ENCODE results near the gene HTN1. TPM values are rescaled to one million over a fixed set of nuclear protein-coding genes. Genes with fewer than 3 reads are reported as not detected.
"Not testable (repeated sequence)": the region's sequence is repeated elsewhere in the genome, so short reads cannot be mapped to it uniquely, and the experiment has no call there.

Gene HTN1
- polyA plus RNA-seq, 1 donor (not counting 4 experiments of a cell fraction or from before 2014, with no cell fraction given) = not detected

DNA sequence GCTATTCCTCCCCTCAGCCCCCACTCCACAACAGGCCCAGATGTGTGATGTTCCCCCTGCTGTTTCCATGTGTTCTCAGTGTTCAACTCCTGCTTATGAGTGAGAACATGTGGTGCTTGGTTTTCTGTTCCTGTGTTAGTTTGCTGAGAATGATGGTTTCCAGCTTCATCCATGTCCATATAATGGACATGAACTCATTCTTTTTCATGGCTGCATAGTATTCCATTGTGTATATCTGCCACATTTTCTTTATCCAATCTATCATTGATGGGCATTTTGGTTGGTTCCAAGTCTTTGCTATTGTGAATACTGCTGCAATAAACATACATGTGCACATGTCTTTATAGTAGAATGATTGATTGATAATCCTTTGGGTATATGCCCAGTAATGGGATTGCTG is 10.3 kb upstream of the HTN1 start:
- dilution Hi-C loops (cut with MboI; ENCODE audit: extremely low pct_ligation_motif_present, low sequenced_read_pairs); H3K79me2 ChIP-seq (ENCODE audit: control insufficient read depth, insufficient read depth, low read length); H3K9me3 ChIP-seq (ENCODE audit: control insufficient read depth, low read depth, low read length); DNase-seq (ENCODE audit: low read depth, low spot score); H3K9me1 ChIP-seq (ENCODE audit: control insufficient read depth, extremely low read depth, insufficient read depth, low read length); H3K27ac ChIP-seq (ENCODE audit: control insufficient read depth, insufficient read depth, low read length); H3K9ac ChIP-seq (ENCODE audit: control insufficient read depth, extremely low read depth, insufficient read depth, low read length); H4K20me1 ChIP-seq (ENCODE audit: control insufficient read depth, extremely low read depth, insufficient read depth, low read length); H3K27me3 ChIP-seq (ENCODE audit: control insufficient read depth, extremely low read depth, insufficient read depth, low read length); H2AFZ ChIP-seq (ENCODE audit: control insufficient read depth, low read length); H3K4me3 ChIP-seq (ENCODE audit: control insufficient read depth in 2 of 3, extremely low read depth in 1 of 3, insufficient read depth in 2 of 3, low read depth in 1 of 3, low read length in 3 of 3); H3K4me1 ChIP-seq (ENCODE audit: control insufficient read depth, extremely low read depth, insufficient read depth, low read length); H3K36me3 ChIP-seq (ENCODE audit: control insufficient read depth in 2 of 2, extremely low read depth in 1 of 2, insufficient read depth in 2 of 2, low read length in 2 of 2); H3K4me2 ChIP-seq (ENCODE audit: control insufficient read depth, extremely low read depth, insufficient read depth, low read depth, low read length); FAIRE-seq: not testable (repeated sequence)

GRCh38 chr4:70041652-70042286 is 8.5 kb upstream of the HTN1 start:
- DNase-seq (ENCODE audit: low read depth, low spot score) (no peak), FAIRE-seq (no peak)
- dilution Hi-C loops (cut with MboI; ENCODE audit: extremely low pct_ligation_motif_present, low sequenced_read_pairs) = no loop called here
- Histone ChIP-seq H3K9me3 (ENCODE audit: control insufficient read depth, low read depth, low read length) (no peaks in the 10 kb centered on the region), H3K27me3 (ENCODE audit: control insufficient read depth, extremely low read depth, insufficient read depth, low read length) (no peaks in the 10 kb centered on the region), H3K4me1 (ENCODE audit: control insufficient read depth, extremely low read depth, insufficient read depth, low read length) (no peaks in the 10 kb centered on the region), H3K4me2 (ENCODE audit: control insufficient read depth, extremely low read depth, insufficient read depth, low read depth, low read length) (no peak overlapping the region), H3K9me1 (ENCODE audit: control insufficient read depth, extremely low read depth, insufficient read depth, low read length) (no peaks in the 10 kb centered on the region), H3K79me2 (ENCODE audit: control insufficient read depth, insufficient read depth, low read length) (no peaks in the 10 kb centered on the region), H3K27ac (ENCODE audit: control insufficient read depth, insufficient read depth, low read length) (no peak overlapping the region), H2AFZ (ENCODE audit: control insufficient read depth, low read length) (no peak overlapping the region), H4K20me1 (ENCODE audit: control insufficient read depth, extremely low read depth, insufficient read depth, low read length) (no peaks in the 10 kb centered on the region), H3K4me3 (ENCODE audit: control insufficient read depth in 2 of 3, extremely low read depth in 1 of 3, insufficient read depth in 2 of 3, low read depth in 1 of 3, low read length in 3 of 3) (no peak overlapping the region), H3K36me3 (ENCODE audit: control insufficient read depth in 2 of 2, extremely low read depth in 1 of 2, insufficient read depth in 2 of 2, low read length in 2 of 2) (no peaks in the 10 kb centered on the region), H3K9ac (ENCODE audit: control insufficient read depth, extremely low read depth, insufficient read depth, low read length) (no peak overlapping the region)
- no peak for TF ChIP-seq EZH2 (IDR thresholded peaks at IDR 0.05; ENCODE audit: low read length)
- TF ChIP-seq CTCF (optimal IDR thresholded peaks at IDR 0.05 in 1 of 3, IDR thresholded peaks at IDR 0.05 in 1 of 3, conservative IDR thresholded peaks at IDR 0.05 in 1 of 3; ENCODE audit: extremely low read depth in 1 of 3, insufficient read depth in 2 of 3, low read length in 3 of 3) = no peak

DNA sequence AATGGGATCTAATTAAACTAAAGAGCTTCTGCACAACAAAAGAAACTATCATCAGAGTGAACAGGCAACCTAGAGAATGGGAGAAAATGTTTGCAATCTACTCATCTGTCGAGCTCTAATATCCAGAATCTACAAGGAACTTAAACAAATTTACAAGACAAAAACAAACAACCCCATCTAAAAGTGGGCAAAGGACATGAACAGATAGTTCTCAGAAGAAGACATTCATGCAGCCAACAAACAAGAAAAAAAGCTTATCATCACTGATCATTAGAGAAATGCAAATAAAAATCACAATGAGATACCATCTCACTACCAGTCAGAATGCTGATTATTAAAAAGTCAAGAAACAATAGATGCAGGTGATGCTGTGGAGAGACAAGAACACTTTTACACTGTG is 6.3 kb downstream of the HTN1 start:
- H3K36me3 ChIP-seq (ENCODE audit: control insufficient read depth in 2 of 2, extremely low read depth in 1 of 2, insufficient read depth in 2 of 2, low read length in 2 of 2); H3K9me1 ChIP-seq (ENCODE audit: control insufficient read depth, extremely low read depth, insufficient read depth, low read length); H3K4me3 ChIP-seq (ENCODE audit: control insufficient read depth in 2 of 3, extremely low read depth in 1 of 3, insufficient read depth in 2 of 3, low read depth in 1 of 3, low read length in 3 of 3); H3K27me3 ChIP-seq (ENCODE audit: control insufficient read depth, extremely low read depth, insufficient read depth, low read length); H3K79me2 ChIP-seq (ENCODE audit: control insufficient read depth, insufficient read depth, low read length); FAIRE-seq; dilution Hi-C loops (cut with MboI; ENCODE audit: extremely low pct_ligation_motif_present, low sequenced_read_pairs); H3K9ac ChIP-seq (ENCODE audit: control insufficient read depth, extremely low read depth, insufficient read depth, low read length); H3K4me2 ChIP-seq (ENCODE audit: control insufficient read depth, extremely low read depth, insufficient read depth, low read depth, low read length); H2AFZ ChIP-seq (ENCODE audit: control insufficient read depth, low read length); H3K9me3 ChIP-seq (ENCODE audit: control insufficient read depth, low read depth, low read length); DNase-seq (ENCODE audit: low read depth, low spot score); H4K20me1 ChIP-seq (ENCODE audit: control insufficient read depth, extremely low read depth, insufficient read depth, low read length); H3K27ac ChIP-seq (ENCODE audit: control insufficient read depth, insufficient read depth, low read length); H3K4me1 ChIP-seq (ENCODE audit: control insufficient read depth, extremely low read depth, insufficient read depth, low read length): not testable (repeated sequence)

All from keratinocyte (primary cell).